WI38 (cell line): ENCODE measurements around the gene CEP192.
"Not testable (repeated sequence)": the region's sequence is repeated elsewhere in the genome, so short reads cannot be mapped to it uniquely, and the experiment has no call there.

Experiments
- H3K4me3 ChIP-seq: 2 replicates; pipeline ENCODE4 v1.5.1; 2011; ENCODE audit warnings: low read depth, mild to moderate bottlenecking, control low read depth, low read length
- TF ChIP-seq, protein P1 (sequence below): IDR thresholded peaks from 2 replicates; pipeline ENCODE4 v1.5.1; 2012; ENCODE audit warnings: low read depth, mild to moderate bottlenecking, control low read depth, low read length

The CEP192 gene

GRCh38 chr18:12975488-12975887 is 15.7 kb upstream of the CEP192 start:
- no peak overlapping the region for H3K4me3 ChIP-seq
- TF ChIP-seq, protein P1, sequence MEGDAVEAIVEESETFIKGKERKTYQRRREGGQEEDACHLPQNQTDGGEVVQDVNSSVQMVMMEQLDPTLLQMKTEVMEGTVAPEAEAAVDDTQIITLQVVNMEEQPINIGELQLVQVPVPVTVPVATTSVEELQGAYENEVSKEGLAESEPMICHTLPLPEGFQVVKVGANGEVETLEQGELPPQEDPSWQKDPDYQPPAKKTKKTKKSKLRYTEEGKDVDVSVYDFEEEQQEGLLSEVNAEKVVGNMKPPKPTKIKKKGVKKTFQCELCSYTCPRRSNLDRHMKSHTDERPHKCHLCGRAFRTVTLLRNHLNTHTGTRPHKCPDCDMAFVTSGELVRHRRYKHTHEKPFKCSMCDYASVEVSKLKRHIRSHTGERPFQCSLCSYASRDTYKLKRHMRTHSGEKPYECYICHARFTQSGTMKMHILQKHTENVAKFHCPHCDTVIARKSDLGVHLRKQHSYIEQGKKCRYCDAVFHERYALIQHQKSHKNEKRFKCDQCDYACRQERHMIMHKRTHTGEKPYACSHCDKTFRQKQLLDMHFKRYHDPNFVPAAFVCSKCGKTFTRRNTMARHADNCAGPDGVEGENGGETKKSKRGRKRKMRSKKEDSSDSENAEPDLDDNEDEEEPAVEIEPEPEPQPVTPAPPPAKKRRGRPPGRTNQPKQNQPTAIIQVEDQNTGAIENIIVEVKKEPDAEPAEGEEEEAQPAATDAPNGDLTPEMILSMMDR: no peak

- no peak overlapping the region for H3K4me3 ChIP-seq
- TF ChIP-seq, protein P1: no peak
Observed at GRCh38 chr18:12976305-12976704, 14.9 kb upstream of the CEP192 start.

- not testable (repeated sequence) for H3K4me3 ChIP-seq
Observed at GRCh38 chr18:12980065-12980464, 11.1 kb upstream of the CEP192 start.

GRCh38 chr18:12989397-12990122 is 1.6 kb upstream of the CEP192 start:
- TF ChIP-seq, protein P1: no peak
- H3K4me3 ChIP-seq: no peak overlapping the region

- H3K4me3 ChIP-seq: peak overlapping the region; percentile 85
- TF ChIP-seq, protein P1: no peak
Observed at GRCh38 chr18:12990123-12990475, 1.1 kb upstream of the CEP192 start.

DNA sequence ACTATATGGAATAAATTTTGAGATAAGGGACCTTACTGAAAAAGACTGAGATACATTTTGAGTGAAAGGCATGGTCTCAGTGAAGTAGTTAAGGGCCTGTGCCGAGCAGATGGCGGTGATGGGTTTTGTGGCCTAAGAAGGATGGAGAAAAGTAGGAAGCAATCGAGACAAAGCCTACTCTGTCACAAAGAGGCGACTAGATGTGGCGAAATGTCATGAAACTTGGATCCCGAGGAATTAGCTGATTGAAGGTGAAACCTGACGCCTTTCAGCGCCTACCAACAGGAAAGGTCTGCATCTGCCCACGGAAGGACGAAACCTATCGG is 558 bp upstream of the CEP192 start:
- peak overlapping the region; percentile 85 for H3K4me3 ChIP-seq
- TF ChIP-seq, protein P1: no peak

- TF ChIP-seq, protein P1: no peak
- peak overlapping the region; percentile 85 for H3K4me3 ChIP-seq
Observed at GRCh38 chr18:12991821-12992179, 638 bp downstream of the CEP192 start.

- TF ChIP-seq, protein P1: no peak
Observed at GRCh38 chr18:12993439-12993838, 2.3 kb downstream of the CEP192 start.

More at GRCh38 chr18:12993439-12993838, 2.3 kb downstream of the CEP192 start:
- no peak overlapping the region for H3K4me3 ChIP-seq
